Neural crest cell (in vitro differentiated cells): ENCODE results near the gene RXRA. TPM values are rescaled to one million over a fixed set of nuclear protein-coding genes. Genes with fewer than 3 reads are reported as not detected.

Source experiments
- DNase-seq: peaks from one replicate; pipeline ENCODE4 v3.0.0; 2021; ENCODE audit warnings: low read depth, mixed read lengths, low spot score
- H3K27ac Mint-ChIP-seq: one replicate; pipeline ENCODE4 v1.8.0; 2021; ENCODE audit warnings: mild to moderate bottlenecking, mixed read lengths; ENCODE audit not compliant: unreplicated experiment
- H3K27me3 Mint-ChIP-seq: 2 replicates; pipeline ENCODE4 v1.8.0; 2021; ENCODE audit warnings: low read depth, mild to moderate bottlenecking, mixed read lengths
- H3K36me3 Mint-ChIP-seq: 2 replicates; pipeline ENCODE4 v1.8.0; 2021; ENCODE audit warnings: low read depth, mild to moderate bottlenecking, mixed read lengths
- H3K4me1 Mint-ChIP-seq: 2 replicates; pipeline ENCODE4 v1.8.0; 2021; ENCODE audit warnings: mixed read lengths
- H3K4me3 Mint-ChIP-seq: one replicate; pipeline ENCODE4 v1.8.0; 2021; ENCODE audit warnings: mild to moderate bottlenecking, mixed read lengths
- H3K9me3 Mint-ChIP-seq: 2 replicates; pipeline ENCODE4 v1.8.0; 2021; ENCODE audit warnings: mixed read lengths
- CTCF ChIP-seq: fragments of 200-600 bp; sonication (generic); conservative IDR thresholded peaks from 2 replicates; pipeline ENCODE4 v1.5.0; 2021; ENCODE audit warnings: antibody characterized with exemption, mild to moderate bottlenecking
- total RNA-seq: library from RNA; stranded (reverse); gene quantifications from 2 replicates; pipeline ENCODE4 v1.2.1, GENCODE V29; 2021

The RXRA gene
- total RNA-seq, 1 donor from 2014 or later, result 41.2 TPM

- Mint-ChIP-seq H3K36me3 (no peaks in the 10 kb centered on the region), H3K4me1 (peaks cover 10% of the 10 kb centered on the region), H3K27ac (no peak overlapping the region), H3K27me3 (no peaks in the 10 kb centered on the region), H3K9me3 (no peaks in the 10 kb centered on the region), H3K4me3 (no peak overlapping the region)
- TF ChIP-seq CTCF, result no peak
- no peak for DNase-seq
These were observed 39.6 kb downstream of the RXRA start for GRCh38 chr9:134365791-134366222.

DNA sequence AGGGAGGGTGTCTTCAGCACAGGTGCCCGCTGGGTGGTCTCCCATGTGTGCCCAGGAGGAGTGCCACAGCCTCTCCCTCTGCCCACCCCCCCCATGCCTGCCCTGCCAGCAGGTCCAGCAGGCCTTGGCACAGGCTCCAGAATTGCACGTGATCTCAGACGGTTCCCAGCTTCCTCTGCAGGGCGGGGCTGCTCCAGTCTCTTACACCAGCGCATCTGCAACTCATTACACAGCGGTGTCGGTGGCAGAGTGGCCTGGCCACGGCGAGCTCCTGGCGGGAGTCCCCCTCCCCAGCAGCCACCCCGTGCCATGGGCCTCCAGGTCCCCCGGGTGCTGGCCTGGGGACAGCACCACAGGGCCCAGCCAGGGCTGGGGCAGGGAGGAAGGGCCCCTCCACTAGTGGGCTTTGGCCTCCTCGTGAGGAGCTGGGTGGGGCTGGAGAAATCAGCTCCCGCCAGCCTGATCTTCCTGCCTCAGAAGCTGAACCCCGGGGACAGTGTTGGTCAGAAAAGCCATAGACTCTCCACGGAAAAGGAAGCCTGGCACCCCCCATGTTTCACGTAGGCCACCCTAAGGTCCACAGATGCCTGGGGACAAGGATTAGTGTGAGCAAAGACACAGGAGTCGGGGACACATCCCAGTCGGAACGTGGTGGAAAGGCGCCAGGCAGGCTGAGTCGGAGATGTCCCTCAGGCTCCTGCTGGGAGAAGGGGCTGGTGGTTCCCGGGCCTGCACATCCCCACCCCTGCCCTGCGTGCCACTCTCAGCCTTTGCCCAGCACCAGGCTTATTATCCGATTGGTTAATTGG, 40.2 kb downstream of the RXRA start:
- H3K4me3 Mint-ChIP-seq, result no peak overlapping the region
- no peak overlapping the region for H3K27ac Mint-ChIP-seq
- no peak for DNase-seq
- H3K36me3 Mint-ChIP-seq, result no peaks in the 10 kb centered on the region
- H3K27me3 Mint-ChIP-seq, result no peaks in the 10 kb centered on the region
- H3K4me1 Mint-ChIP-seq, result peaks cover 10% of the 10 kb centered on the region
- TF ChIP-seq CTCF, result no peak
- H3K9me3 Mint-ChIP-seq, result no peaks in the 10 kb centered on the region

- DNase-seq, result no peak
- Mint-ChIP-seq H3K9me3 (no peaks in the 10 kb centered on the region), H3K4me1 (peaks cover 10% of the 10 kb centered on the region), H3K27me3 (no peaks in the 10 kb centered on the region), H3K27ac (no peak overlapping the region), H3K4me3 (no peak overlapping the region), H3K36me3 (no peaks in the 10 kb centered on the region)
- no peak for TF ChIP-seq CTCF
These were observed 40.8 kb downstream of the RXRA start for GRCh38 chr9:134367061-134367460.

DNA sequence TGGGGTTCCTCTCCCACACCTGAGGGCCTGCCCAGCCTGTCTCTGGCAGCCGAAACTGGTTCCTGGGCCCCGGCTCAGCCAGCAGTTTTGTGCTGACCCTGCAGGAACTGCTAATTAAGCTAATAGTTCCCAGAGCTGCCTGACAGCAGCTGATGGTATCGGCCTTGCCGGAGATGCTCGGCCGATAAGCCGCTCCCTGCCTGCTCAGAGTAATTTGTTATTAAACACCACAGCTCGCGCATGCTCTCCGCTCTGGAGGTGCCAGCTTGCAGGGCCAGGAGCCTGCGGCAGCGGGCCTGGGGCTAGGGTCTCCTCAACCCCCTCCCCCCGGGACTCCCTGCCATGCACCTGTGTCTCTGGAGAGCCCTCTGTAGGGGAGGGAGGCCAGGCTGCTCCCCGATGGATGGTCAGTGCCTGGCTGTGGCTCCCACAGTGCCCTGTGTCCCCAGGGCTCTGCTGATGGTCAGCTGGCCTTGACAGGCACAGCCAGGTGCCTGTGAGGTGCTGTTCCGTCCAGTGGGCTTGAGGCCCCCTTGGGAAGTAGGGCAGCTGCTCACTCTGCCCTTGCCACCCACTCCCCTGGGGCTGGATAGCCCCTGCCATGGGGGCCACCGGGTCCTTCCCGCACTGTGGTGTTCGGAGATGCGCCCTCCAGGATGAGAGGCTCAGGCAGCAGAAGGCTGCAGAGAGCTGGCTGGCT, 41.7 kb downstream of the RXRA start:
- no peaks in the 10 kb centered on the region for H3K9me3 Mint-ChIP-seq
- no peak overlapping the region for H3K4me3 Mint-ChIP-seq
- no peaks in the 10 kb centered on the region for H3K27me3 Mint-ChIP-seq
- DNase-seq, result no peak
- TF ChIP-seq CTCF, result no peak
- no peaks in the 10 kb centered on the region for H3K36me3 Mint-ChIP-seq
- peaks cover 10% of the 10 kb centered on the region for H3K4me1 Mint-ChIP-seq
- no peak overlapping the region for H3K27ac Mint-ChIP-seq

DNA sequence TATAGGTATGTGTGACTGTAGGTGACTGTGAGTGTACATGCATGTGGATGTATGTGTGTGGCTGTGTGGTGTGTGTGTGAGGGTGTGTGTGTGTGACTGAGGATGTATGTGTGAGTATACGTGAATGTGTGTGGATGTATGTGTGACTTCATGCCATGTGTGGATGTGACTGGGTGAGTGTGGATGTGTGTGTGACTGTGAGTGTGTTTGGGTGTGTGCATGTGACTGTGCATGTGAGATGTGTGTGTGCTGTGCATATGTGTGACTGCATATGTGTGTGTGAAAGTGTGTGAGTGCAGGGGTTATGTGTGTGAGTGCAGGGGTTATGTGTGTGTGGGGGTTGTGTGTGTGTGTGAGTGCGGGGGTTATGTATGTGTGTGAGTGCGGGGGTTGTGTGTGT, 42.3 kb downstream of the RXRA start:
- no peak for DNase-seq
- Mint-ChIP-seq H3K36me3 (no peaks in the 10 kb centered on the region), H3K27me3 (no peaks in the 10 kb centered on the region), H3K27ac (no peak overlapping the region), H3K9me3 (no peaks in the 10 kb centered on the region), H3K4me3 (no peak overlapping the region), H3K4me1 (peaks cover 10% of the 10 kb centered on the region)
- TF ChIP-seq CTCF, result no peak
